Measurements from ENCODE around the gene VRK1.

The VRK1 gene

GRCh38 chr14:96914571-96915128, 117.5 kb downstream of the VRK1 start:
- no peak for TF ChIP-seq CTCF (conservative IDR thresholded peaks at IDR 0.05; ENCODE audit: control insufficient read depth, insufficient read depth, low read depth, low read length)

GRCh38 chr14:96915478-96915877, 118.3 kb downstream of the VRK1 start:
- TF ChIP-seq CTCF (conservative IDR thresholded peaks at IDR 0.05; ENCODE audit: control insufficient read depth, insufficient read depth, low read depth, low read length), result no peak
- no peak overlapping the region for H3K4me3 ChIP-seq (ENCODE audit: control insufficient read depth, low read depth, low read length)
- no peak for DNase-seq (ENCODE audit: low read depth)

More at GRCh38 chr14:96914571-96915128, 117.5 kb downstream of the VRK1 start:
- DNase-seq (ENCODE audit: low read depth), result no peak
- no peak overlapping the region for H3K4me3 ChIP-seq (ENCODE audit: control insufficient read depth, low read depth, low read length)

GRCh38 chr14:96916751-96917150, 119.6 kb downstream of the VRK1 start:
- TF ChIP-seq CTCF (conservative IDR thresholded peaks at IDR 0.05; ENCODE audit: control insufficient read depth, insufficient read depth, low read depth, low read length), result no peak
- no peak overlapping the region for H3K4me3 ChIP-seq (ENCODE audit: control insufficient read depth, low read depth, low read length)

GRCh38 chr14:96917442-96917963, 120.3 kb downstream of the VRK1 start:
- no peak for DNase-seq (ENCODE audit: low read depth)
- no peak overlapping the region for H3K4me3 ChIP-seq (ENCODE audit: control insufficient read depth, low read depth, low read length)
- TF ChIP-seq CTCF (conservative IDR thresholded peaks at IDR 0.05; ENCODE audit: control insufficient read depth, insufficient read depth, low read depth, low read length), result no peak

More at GRCh38 chr14:96916751-96917150, 119.6 kb downstream of the VRK1 start:
- DNase-seq (ENCODE audit: low read depth), result no peak

- no peak for TF ChIP-seq CTCF (conservative IDR thresholded peaks at IDR 0.05; ENCODE audit: control insufficient read depth, insufficient read depth, low read depth, low read length)
- DNase-seq (ENCODE audit: low read depth), result peak; percentile 11
- H3K4me3 ChIP-seq (ENCODE audit: control insufficient read depth, low read depth, low read length), result no peak overlapping the region
These were observed 122.8 kb downstream of the VRK1 start for GRCh38 chr14:96920023-96920422.

- H3K4me3 ChIP-seq (ENCODE audit: control insufficient read depth, low read depth, low read length), result no peak overlapping the region
- no peak for TF ChIP-seq CTCF (conservative IDR thresholded peaks at IDR 0.05; ENCODE audit: control insufficient read depth, insufficient read depth, low read depth, low read length)
- DNase-seq (ENCODE audit: low read depth), result no peak
These were observed 123.6 kb downstream of the VRK1 start for GRCh38 chr14:96920820-96921219.

Measured in fibroblast of mammary gland (primary cell).